Prostate gland (tissue), 2 donors: ENCODE measurements around the gene ST3GAL2. TPM values are rescaled to one million over a fixed set of nuclear protein-coding genes. Genes with fewer than 3 reads are reported as not detected.

Experiments
- DNase-seq: peaks from one replicate; pipeline ENCODE4 v3.0.0-alpha.2; 2019; ENCODE audit warnings: low spot score
- H3K27ac ChIP-seq, 2 donors: fragments of 200-600 bp; sonication (generic); 2 replicates each; pipeline ENCODE4 v1.5.1; 2017 to 2019
- H3K27me3 ChIP-seq: fragments of 200-600 bp; sonication (generic); replicated peaks from 2 replicates; pipeline ENCODE4 v1.5.1; 2019; ENCODE audit not compliant: insufficient read depth
- H3K36me3 ChIP-seq, 2 donors: fragments of 200-600 bp; sonication (generic); 1 replicate in 1 of 2; 2 replicates in 1 of 2; pipeline versions ENCODE4 v1.5.1 to v1.8.1; 2017 to 2019
- H3K4me1 ChIP-seq: fragments of 200-600 bp; sonication (generic); replicated peaks from 2 replicates; pipeline ENCODE4 v1.5.1; 2019
- H3K4me3 ChIP-seq, 2 donors: fragments of 200-600 bp; sonication (generic); 2 replicates each; pipeline ENCODE4 v1.5.1; 2017 to 2019
- H3K9me3 ChIP-seq: fragments of 200-600 bp; sonication (generic); 2 replicates; pipeline ENCODE4 v1.5.1; 2017
- POLR2A ChIP-seq: fragments of 450-650 bp; IDR thresholded peaks from one replicate; pipeline ENCODE4 v1.6.1; 2016; ENCODE audit warnings: antibody characterized with exemption, mild to moderate bottlenecking
- POLR2AphosphoS5 ChIP-seq: sonication (generic); formaldehyde crosslinking; IDR thresholded peaks from one replicate; pipeline ENCODE4 v1.6.1; 2017; ENCODE audit warnings: antibody characterized with exemption
- WGBS: methylation state at CpG from one replicate; pipeline ENCODE4 v1.1.5; 2018; 5-methylcytosine and 5-hydroxymethylcytosine counted together
- intact Hi-C: fragments of 100-400 bp; cut with DNase I; formaldehyde crosslinking; loops from one replicate; pipeline ENCODE4 v1.14.2; 2022
- total RNA-seq, 2 donors: library from RNA; depleted of rRNA; stranded (reverse); fragments of >200 nt; gene quantifications; one replicate each; pipeline ENCODE4 v1.1.0, GENCODE V29; 2016
- TF ChIP-seq, protein P1 (sequence below), 4 experiments: fragments of 200-600 bp in 2 of 4; fragments of 450-650 bp in 2 of 4; sonication (generic) in 2 of 4; IDR thresholded peaks; 1 replicate in 3 of 4; 2 replicates in 1 of 4; pipeline ENCODE4 v1.5.1; 2016 to 2019; ENCODE audit warnings: antibody characterized with exemption in 4 of 4, mild to moderate bottlenecking in 2 of 4, moderate library complexity in 2 of 4

The ST3GAL2 gene
- total RNA-seq, 2 donors from 2014 or later: 8.7 to 54.5 TPM

DNA sequence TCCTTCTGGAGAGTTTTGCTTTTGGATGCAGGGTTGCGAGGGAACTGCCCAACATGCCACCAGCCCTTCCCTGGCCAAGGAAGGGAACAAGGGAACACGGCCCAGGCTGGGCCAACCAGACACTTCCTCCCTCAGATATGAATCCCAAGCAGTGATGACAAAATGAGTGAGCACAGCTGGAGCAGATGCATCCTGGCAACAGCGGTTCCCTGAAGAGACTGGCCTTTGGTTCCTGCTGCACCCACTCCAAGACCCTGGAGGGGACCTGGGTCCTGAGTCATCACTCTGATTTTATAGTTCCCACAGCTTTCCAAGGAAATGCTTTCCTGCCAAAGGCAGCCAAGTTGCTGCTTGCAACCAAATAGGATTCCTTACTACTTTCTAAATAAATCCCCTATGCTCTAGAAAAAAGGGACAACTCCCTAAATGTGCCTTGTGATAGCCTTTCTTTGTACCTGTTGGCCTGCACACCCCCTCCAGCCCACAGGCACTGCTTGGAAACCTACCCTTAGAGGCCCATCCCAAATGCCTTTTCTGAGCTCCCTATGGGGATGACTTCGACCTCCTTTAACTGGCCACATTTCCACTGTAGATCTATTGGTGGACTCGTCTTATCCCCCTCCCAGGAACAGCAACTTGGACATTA is 5.3 kb downstream of the ST3GAL2 start:
- no peak for DNase-seq
- no peaks in the 10 kb centered on the region for H3K9me3 ChIP-seq
- TF ChIP-seq, protein P1, sequence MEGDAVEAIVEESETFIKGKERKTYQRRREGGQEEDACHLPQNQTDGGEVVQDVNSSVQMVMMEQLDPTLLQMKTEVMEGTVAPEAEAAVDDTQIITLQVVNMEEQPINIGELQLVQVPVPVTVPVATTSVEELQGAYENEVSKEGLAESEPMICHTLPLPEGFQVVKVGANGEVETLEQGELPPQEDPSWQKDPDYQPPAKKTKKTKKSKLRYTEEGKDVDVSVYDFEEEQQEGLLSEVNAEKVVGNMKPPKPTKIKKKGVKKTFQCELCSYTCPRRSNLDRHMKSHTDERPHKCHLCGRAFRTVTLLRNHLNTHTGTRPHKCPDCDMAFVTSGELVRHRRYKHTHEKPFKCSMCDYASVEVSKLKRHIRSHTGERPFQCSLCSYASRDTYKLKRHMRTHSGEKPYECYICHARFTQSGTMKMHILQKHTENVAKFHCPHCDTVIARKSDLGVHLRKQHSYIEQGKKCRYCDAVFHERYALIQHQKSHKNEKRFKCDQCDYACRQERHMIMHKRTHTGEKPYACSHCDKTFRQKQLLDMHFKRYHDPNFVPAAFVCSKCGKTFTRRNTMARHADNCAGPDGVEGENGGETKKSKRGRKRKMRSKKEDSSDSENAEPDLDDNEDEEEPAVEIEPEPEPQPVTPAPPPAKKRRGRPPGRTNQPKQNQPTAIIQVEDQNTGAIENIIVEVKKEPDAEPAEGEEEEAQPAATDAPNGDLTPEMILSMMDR (IDR thresholded peaks at IDR 0.05): no peak
- TF ChIP-seq POLR2A: no peak
- no peak for TF ChIP-seq POLR2AphosphoS5
- H3K4me3 ChIP-seq: no peak overlapping the region
- H3K4me1 ChIP-seq: peaks cover 3% of the 10 kb centered on the region
- WGBS: 30% methylated on average over 5 of the region's 5 CpGs
- peak overlapping the region in 1 of 2 donors; percentile 1 for H3K27ac ChIP-seq
- no peaks in the 10 kb centered on the region for H3K27me3 ChIP-seq
- intact Hi-C loops: no loop called here
- no peaks in the 10 kb centered on the region for H3K36me3 ChIP-seq

DNA sequence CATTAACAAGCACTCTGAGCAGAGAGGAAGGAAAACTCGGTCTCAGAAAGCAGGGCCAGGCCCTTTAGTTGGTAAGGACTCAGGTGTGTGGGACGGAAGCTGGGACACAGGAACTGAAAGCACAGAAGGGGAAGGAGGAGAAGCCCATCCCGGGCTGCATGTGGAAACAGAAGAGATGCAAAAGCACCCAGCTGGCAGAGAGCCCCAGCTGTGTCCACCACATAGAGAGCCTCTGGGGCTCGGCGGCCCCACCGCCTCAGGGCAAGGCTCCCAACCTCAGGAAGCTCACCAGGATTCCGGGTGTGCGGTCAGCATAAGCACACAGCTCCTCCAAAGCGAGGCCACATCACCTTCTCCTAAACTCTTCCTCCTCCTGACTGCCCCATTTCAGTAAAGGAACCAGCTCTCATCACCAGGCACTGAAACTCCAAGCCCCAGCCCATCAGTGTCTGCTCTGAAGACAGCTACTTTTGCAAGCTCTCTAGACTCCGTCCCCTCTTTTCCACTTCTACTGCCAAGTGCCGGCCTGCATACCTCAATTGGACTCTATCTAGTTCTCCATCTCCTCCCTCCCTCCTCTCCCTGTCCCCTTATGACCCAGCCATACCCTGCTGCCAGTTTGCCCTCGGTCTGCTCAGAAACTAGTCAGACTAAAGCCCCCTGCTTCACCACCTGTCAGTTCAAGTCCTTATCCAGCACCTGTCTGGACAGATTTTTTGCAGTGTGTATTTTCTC is 6.0 kb downstream of the ST3GAL2 start:
- TF ChIP-seq POLR2AphosphoS5: no peak
- TF ChIP-seq POLR2A: no peak
- TF ChIP-seq, protein P1 (IDR thresholded peaks at IDR 0.05): no peak
- no peaks in the 10 kb centered on the region for H3K27me3 ChIP-seq
- H3K36me3 ChIP-seq: no peaks in the 10 kb centered on the region
- H3K27ac ChIP-seq: peak overlapping the region in 1 of 2 donors; percentile 1
- intact Hi-C loops: no loop called here
- H3K4me3 ChIP-seq: no peak overlapping the region
- WGBS: 34% methylated on average over 12 of the region's 12 CpGs
- DNase-seq: no peak
- H3K9me3 ChIP-seq: no peaks in the 10 kb centered on the region
- H3K4me1 ChIP-seq: peaks cover 3% of the 10 kb centered on the region

DNA sequence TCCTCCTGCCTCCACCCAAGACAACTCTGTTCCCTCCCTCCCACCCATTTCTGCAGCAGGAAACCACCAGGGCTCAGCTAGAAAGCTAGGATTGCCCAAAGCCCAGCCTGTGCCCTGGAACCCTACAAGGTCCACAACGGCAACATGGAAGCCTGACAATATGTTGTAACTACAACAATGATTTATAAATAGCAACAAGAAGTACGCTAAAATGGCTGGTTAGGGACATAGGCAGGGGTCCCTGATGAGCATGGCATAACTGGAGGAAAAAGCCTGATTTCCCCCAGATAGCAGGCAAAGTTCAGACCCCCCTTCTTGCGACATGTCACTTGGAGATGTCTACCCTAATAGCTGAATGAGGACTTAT is 6.6 kb downstream of the ST3GAL2 start:
- WGBS: 46% methylated on average over 3 of the region's 3 CpGs
- TF ChIP-seq, protein P1 (IDR thresholded peaks at IDR 0.05): no peak

DNA sequence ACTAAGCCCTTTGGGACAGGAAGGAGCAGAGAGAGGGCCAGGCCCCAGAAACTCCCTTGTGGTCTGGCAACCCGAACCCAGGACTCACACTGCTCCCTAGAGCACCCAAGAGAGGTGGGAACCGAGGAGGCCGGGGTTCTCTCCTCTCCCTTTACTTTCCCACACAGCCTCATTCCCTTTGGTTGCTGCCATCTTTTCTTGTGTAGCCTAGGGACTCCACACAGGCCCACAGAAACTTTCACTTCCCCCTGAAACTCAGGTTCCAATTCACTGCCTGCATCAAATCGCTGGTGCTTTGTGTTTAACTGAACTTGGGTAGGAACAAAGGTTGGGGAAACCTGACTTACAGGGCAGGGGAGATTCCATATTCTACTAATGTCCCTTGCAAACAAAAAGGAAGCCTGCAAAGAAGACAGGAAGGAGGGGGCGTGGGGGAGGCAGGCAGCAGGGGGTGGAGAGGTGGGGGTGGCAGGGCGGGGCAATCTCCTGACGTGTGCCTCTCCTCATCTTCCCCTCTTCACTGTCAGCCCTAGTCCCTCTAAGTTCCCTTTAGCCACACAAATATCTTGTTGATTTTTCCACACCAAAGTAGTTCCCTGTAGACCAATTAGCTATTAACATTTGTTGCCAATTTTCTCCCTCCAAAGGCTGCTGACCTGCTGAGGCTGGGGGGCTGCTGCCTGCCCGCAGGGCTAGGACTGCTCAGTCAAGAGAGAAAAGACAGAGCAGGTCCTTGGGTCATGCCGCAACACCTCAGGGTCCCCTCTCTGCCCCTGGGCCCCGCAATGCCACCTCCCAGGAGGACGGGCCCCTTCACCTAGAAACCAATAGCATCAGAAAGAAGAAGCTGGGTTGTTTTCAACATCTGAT is 8.0 kb downstream of the ST3GAL2 start:
- peak overlapping the region in 1 of 2 donors; percentile 31 for H3K27ac ChIP-seq
- no peak overlapping the region for H3K4me3 ChIP-seq
- H3K36me3 ChIP-seq: no peaks in the 10 kb centered on the region
- intact Hi-C loops: no loop called here
- H3K27me3 ChIP-seq: no peaks in the 10 kb centered on the region
- DNase-seq: no peak
- 48% methylated on average over 11 of the region's 11 CpGs for WGBS
- H3K9me3 ChIP-seq: no peaks in the 10 kb centered on the region
- TF ChIP-seq, protein P1 (IDR thresholded peaks at IDR 0.05): no peak
- TF ChIP-seq POLR2A (no peak), POLR2AphosphoS5 (no peak)
- peaks cover 3% of the 10 kb centered on the region for H3K4me1 ChIP-seq

More for the DNA sequence above, 6.6 kb downstream of the ST3GAL2 start:
- no peaks in the 10 kb centered on the region for H3K27me3 ChIP-seq
- no peak overlapping the region for H3K27ac ChIP-seq
- intact Hi-C loops: no loop called here
- no peaks in the 10 kb centered on the region for H3K36me3 ChIP-seq
- no peak overlapping the region for H3K4me3 ChIP-seq
- no peaks in the 10 kb centered on the region for H3K9me3 ChIP-seq
- no peak for DNase-seq
- H3K4me1 ChIP-seq: peaks cover 3% of the 10 kb centered on the region
